ENCODE measurements around the gene NTN5. TPM values are rescaled to one million over a fixed set of nuclear protein-coding genes. Genes with fewer than 3 reads are reported as not detected.
"Not testable (repeated sequence)": the region's sequence is repeated elsewhere in the genome, so short reads cannot be mapped to it uniquely, and the experiment has no call there.

NTN5 gene, protein sequence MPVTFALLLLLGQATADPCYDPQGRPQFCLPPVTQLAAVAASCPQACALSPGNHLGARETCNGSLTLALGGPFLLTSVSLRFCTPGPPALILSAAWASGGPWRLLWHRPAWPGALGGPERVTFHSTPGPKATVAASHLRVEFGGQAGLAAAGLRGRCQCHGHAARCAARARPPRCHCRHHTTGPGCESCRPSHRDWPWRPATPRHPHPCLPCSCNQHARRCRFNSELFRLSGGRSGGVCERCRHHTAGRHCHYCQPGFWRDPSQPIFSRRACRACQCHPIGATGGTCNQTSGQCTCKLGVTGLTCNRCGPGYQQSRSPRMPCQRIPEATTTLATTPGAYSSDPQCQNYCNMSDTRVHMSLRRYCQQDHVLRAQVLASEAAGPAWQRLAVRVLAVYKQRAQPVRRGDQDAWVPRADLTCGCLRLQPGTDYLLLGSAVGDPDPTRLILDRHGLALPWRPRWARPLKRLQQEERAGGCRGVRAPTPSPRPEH
- total RNA-seq: not detected
- long read RNA-seq: 0 reads

DNA sequence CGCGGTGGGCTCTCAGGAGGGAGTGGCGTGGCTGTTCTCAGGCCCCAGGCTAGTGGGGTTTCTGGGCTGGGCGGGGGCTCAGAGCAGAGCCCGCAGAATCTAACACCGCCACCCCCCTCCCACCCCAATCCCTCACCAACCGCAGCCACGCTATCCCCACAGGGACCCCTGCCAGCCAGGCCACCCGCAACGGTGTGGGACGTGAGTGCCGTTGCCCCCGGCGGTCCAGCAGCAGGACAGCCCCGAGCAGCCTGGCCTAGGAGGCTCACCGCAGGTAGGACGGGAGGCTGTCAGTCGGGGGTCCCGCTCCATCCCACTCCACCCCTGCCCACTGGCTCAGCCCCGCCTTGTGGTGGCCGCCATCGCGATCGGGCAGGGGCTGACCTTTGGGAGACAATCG, at the start of gene NTN5:
NTN5 (minus strand) TSS at position 24 of the 400 bp plus-strand sequence. CDS start 2,031 bp downstream, outside the sequence.
- DNase-seq (ENCODE audit: low spot score): no peak

DNA sequence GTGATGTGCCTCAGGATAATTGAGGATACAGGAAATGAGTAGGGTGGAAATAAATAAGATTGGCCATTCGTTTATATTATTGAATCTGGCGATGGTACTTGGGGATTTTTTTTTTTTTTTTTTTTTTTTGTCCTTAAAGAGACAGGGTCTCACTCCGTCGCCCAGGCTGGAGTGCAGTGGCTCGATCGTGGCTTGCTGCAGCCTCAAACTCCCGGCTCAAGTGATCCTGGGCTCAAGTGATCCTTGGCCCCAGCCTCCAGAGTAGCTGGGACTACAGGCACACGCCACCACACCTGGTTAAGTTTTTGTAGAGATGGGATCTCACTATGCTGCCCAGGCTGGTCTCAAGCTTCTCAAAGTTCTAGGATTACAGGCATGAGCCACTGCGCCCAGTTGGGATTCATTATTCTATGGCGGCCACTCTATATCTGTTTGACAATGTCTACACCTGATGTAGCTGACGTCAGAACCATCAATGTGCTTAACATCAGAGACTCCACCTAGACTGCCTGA, 49.4 kb upstream of the NTN5 start:
- DNase-seq (ENCODE audit: low spot score): no peak
- intact Hi-C loops (cut with DNase I): no loop called here

More for the DNA sequence above, at the start of gene NTN5:
- intact Hi-C loops (cut with DNase I): no loop called here

DNA sequence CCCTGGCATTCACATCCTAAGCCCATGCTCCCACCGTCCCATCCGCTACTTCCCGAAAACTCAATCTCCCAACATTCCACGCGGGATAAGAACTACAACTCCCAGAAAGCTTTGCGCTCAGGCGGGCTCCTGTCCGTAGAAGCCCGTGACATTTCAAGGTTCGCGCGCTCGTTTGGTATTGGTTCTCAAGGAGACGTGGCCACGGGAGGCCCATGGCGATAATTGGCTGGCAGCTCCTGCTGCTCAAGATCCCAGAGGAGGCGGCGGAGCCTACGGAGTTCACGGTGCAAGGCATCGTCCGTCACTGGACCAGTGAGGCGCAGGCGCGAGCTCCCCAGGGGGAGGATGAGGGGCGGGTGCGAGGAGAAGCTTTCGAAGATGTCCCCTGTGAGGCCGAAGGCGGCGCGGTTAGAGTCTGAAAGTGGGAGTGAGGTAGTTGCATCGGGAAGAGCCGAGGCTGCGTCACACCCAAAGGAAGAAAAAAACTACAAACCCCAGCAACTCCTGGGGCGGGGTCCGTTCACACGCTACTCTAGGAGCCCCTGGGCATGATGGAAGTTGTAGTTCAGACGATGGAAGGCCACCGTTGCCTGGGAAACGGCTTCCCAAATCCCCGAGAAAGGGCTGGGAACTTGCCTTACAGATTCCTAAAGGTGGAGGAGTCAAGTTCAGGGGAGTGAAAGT, 47.9 kb upstream of the NTN5 start:
- intact Hi-C loops (cut with DNase I): no loop called here
- DNase-seq (ENCODE audit: low spot score): peak; percentile 98

- DNase-seq (ENCODE audit: low spot score): no peak
- intact Hi-C loops (cut with DNase I): no loop called here
These were observed 47.4 kb upstream of the NTN5 start for GRCh38 chr19:48720251-48720612.

DNA sequence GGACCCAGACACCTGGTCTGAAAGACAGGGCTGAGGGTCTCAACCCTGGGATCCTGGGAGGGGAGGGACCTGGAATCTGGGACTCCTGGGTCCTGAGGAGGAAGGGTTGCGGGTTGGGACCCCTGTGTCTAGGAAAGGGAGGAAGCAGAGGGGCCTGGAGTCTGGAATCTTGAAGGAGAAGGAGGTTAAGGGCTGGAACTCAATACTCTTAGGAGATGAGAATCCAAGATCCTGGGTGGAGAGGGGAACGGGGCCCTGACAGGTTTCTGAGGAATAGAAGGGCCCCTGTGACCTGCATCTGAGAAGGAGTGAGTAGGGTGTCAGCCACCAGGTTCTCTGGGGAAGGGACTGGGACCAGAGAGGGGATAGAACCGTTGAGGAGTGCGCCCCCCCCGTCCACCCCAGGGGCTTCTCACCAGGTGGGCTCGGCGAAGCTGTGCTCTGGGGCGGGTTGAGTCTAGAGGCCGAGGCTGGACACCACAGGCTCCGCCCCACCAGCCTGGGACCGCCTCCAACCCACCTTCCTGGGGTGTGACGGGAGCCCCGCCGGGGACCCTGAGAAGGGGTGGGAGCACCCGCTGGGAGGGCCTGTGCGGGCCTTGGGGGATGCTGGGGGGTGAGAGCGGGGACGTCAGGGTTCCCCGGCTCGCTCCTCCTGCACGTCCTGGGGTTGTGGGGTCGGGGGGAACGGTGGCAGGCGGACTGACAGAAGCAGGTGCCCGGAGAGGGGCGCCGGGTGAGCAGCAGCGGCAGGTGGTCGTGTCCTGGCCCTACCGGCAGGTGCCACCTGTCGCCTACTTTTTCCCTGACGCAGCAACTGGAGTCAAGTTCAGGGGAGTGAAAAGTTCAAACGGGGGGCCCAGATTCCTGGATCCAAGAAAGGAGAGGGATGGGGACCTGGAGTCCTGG, 46.7 kb upstream of the NTN5 start, which contains the start of gene MAMSTR:
MAMSTR (minus strand) TSS at position 463 of the 909 bp plus-strand sequence. CDS start 694 bp downstream, outside the sequence.
- DNase-seq (ENCODE audit: low spot score): no peak
- intact Hi-C loops (cut with DNase I): no loop called here

GRCh38 chr19:48718711-48719231, 46.0 kb upstream of the NTN5 start:
- intact Hi-C loops (cut with DNase I): no loop called here
- DNase-seq (ENCODE audit: low spot score): no peak

GRCh38 chr19:48718106-48718505, 45.3 kb upstream of the NTN5 start:
- DNase-seq (ENCODE audit: low spot score); intact Hi-C loops (cut with DNase I): not testable (repeated sequence)

- intact Hi-C loops (cut with DNase I): no loop called here
- DNase-seq (ENCODE audit: low spot score): no peak
These were observed 43.9 kb upstream of the NTN5 start for GRCh38 chr19:48716562-48717291.

DNA sequence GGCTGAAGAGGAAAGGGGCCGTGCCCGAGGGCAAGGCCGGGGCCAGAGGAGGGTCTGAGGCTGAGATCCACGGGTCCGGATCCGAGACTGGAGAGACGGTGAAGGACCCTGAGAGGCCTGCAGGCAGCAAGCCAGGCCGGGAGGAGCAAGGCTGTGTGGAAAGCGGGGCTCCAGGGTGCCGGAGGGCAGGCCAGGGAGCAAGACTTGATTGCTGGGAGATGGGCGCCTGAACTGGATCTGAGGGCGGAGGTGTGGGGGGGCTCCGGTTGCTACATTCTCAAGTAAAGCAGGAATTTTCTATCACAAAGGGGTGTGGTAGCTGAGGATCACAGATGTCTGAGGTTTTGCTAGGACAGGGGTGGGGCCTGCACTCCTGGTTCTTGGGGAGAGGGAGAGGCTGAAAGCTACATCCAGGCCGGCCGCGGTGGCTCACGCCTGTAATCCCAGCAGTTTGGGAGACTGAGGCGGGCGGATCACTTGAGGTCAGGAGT, 42.9 kb upstream of the NTN5 start:
- DNase-seq (ENCODE audit: low spot score): no peak
- intact Hi-C loops (cut with DNase I): no loop called here

GRCh38 chr19:48714759-48715675, 42.2 kb upstream of the NTN5 start:
- DNase-seq (ENCODE audit: low spot score): no peak
- intact Hi-C loops (cut with DNase I): loop anchor here (5.0 kb wide), 1 partner anchor 38 kb away; no protein-coding TSS in a partner anchor

GRCh38 chr19:48713864-48714755, 41.3 kb upstream of the NTN5 start:
- intact Hi-C loops (cut with DNase I): loop anchor here (5.0 kb wide), 1 partner anchor 37 kb away; no protein-coding TSS in a partner anchor

DNA sequence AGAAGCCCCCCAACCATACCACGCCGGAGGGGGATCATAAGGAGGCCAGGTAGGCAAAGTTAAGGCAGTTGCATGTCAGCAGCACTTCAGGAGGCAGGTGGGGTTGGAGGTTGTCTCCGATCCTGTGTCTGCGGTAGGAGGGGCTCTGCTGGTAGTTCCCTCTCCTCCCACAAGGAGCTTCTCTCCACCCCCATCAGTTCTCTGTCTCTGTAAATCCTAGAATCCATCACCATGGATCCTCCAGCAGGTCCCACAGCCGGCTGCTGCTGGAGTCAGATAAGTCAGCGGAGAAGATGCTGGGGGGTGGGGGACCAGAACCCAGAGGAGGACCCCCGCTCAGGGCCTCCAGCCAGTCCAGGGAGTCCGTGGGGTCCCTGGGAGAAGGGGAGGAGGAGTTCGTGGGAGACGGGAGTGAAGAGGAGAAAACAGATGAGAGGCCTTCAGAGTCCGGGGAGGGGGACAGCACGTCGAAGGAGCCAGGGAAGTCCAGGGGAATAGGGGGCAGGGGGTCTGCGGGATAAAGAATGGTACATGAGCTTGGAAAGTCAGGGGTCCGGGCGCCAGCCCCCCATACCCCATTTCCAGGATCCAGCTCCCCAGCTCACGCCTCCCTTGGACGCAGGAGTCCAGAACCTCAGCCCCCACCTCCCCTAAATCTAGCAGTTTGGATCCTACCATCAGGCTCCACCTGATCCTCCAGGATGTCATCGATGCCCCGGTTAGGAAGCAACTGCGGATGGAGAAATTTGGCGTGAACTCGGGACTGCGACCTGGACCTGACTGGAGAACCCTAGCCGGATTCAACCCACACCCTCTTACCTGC, 40.4 kb upstream of the NTN5 start:
- intact Hi-C loops (cut with DNase I): loop anchor here (5.0 kb wide), 1 partner anchor 36 kb away; no protein-coding TSS in a partner anchor
- DNase-seq (ENCODE audit: low spot score): no peak

More at GRCh38 chr19:48713864-48714755, 41.3 kb upstream of the NTN5 start:
- peak; percentile 99 for DNase-seq (ENCODE audit: low spot score)

- DNase-seq (ENCODE audit: low spot score): no peak
- intact Hi-C loops (cut with DNase I): loop anchor here (5.0 kb wide), 1 partner anchor 34 kb away; no protein-coding TSS in a partner anchor
These were observed 38.4 kb upstream of the NTN5 start for GRCh38 chr19:48711106-48711662.

DNA sequence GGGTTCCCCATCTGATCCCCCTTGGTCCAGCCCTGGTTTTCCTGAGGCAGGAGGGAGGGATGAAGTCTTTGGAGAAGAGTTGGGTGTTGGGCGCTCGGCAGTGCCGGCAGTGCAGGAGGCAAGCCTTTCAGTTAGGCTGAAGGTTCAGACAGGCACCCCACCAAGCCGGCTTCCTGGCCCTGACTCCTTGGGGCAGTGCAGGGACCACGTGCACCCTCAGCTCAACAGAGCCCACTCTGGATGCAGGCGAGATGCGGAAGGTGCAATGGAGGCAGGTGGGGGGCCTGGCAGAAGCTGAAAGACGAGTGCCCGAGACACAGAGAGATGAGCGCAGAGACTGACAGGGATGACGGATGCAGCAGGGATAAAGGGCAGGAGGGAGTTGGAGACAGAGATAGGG, 35.7 kb upstream of the NTN5 start:
- intact Hi-C loops (cut with DNase I): no loop called here
- no peak for DNase-seq (ENCODE audit: low spot score)

GRCh38 chr19:48705431-48705830, 32.6 kb upstream of the NTN5 start:
- intact Hi-C loops (cut with DNase I): no loop called here
- no peak for DNase-seq (ENCODE audit: low spot score)

Measured in cardiac septum (tissue), 1 donor.